HFF-Myc (cell line): ENCODE data around the gene SPATA18.

Experiments used
- DNase-seq: peaks from one replicate; pipeline ENCODE4 v3.0.0-alpha.2; 2011; ENCODE audit warnings: low read depth; ENCODE audit errors: extremely low read depth
- H3K4me3 ChIP-seq: replicated peaks from 2 replicates; pipeline ENCODE4 v1.5.1; 2011; ENCODE audit warnings: low read depth, mild to moderate bottlenecking, control low read depth, low read length
- TF ChIP-seq, protein P1 (sequence below): IDR thresholded peaks from 2 replicates; pipeline ENCODE4 v1.5.1; 2012; ENCODE audit warnings: mild to moderate bottlenecking, low read depth, low read length, control low read depth; ENCODE audit errors: missing control alignments

Gene SPATA18

DNA sequence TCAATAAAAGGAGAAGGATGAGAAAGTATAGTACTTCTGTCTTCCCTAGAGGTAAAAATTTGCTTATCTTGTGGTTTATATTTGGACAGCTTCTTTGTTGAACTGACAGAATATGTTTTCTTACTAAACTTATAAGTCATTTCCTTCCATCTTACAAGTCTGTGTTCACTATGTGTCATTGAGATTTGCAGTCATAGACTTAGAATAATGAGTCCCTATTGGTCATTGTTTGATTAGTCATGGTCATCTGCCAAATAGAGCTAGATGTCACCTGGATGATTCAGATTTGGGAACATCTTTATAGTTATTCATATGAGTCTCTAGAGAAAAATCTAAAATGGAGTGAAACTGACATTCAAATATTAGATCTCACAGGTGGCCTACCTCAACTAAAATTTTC is 51.5 kb downstream of the SPATA18 start:
- DNase-seq: no peak
- TF ChIP-seq, protein P1, sequence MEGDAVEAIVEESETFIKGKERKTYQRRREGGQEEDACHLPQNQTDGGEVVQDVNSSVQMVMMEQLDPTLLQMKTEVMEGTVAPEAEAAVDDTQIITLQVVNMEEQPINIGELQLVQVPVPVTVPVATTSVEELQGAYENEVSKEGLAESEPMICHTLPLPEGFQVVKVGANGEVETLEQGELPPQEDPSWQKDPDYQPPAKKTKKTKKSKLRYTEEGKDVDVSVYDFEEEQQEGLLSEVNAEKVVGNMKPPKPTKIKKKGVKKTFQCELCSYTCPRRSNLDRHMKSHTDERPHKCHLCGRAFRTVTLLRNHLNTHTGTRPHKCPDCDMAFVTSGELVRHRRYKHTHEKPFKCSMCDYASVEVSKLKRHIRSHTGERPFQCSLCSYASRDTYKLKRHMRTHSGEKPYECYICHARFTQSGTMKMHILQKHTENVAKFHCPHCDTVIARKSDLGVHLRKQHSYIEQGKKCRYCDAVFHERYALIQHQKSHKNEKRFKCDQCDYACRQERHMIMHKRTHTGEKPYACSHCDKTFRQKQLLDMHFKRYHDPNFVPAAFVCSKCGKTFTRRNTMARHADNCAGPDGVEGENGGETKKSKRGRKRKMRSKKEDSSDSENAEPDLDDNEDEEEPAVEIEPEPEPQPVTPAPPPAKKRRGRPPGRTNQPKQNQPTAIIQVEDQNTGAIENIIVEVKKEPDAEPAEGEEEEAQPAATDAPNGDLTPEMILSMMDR: no peak
- no peak overlapping the region for H3K4me3 ChIP-seq

DNA sequence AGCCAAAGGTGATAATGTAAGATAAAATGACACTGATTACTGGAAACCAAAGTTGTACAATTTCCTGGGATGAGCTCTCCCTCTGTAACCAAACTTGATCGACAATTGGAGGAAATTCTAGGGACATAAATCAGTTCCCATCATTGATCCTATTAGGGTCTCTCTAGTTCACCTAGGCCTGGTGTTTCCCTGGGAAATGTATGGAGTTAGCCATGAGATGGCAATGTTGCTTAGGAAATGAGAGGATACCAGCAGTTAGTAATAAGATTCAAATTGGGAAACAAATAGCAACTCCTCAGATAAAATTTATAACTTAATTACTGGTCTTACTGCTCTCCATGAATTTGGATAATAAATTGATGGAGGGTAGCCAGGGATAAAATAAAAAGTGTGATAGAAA is 52.2 kb downstream of the SPATA18 start:
- H3K4me3 ChIP-seq: no peak overlapping the region
- TF ChIP-seq, protein P1: peak; percentile 51
- DNase-seq: no peak

DNA sequence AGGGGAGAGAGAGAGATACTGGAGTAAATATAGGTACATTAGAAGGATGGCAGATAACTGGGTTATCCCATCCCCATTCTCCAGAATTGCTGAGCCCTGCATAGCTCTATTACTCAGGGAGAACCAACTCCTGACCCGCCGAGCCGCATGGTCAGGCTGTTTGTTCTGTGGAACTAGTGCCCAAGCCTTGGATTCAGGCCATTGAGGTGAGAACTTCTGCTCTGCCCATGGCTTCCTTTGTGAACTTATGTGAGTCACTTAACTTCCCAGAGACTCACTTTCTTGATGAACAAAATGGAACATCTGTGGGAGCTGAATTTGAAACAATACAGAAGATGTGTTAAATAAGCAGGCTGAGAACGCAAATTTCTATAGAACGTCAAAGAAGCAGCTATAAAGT is 54.2 kb downstream of the SPATA18 start:
- TF ChIP-seq, protein P1: no peak
- H3K4me3 ChIP-seq: no peak overlapping the region
- no peak for DNase-seq

DNA sequence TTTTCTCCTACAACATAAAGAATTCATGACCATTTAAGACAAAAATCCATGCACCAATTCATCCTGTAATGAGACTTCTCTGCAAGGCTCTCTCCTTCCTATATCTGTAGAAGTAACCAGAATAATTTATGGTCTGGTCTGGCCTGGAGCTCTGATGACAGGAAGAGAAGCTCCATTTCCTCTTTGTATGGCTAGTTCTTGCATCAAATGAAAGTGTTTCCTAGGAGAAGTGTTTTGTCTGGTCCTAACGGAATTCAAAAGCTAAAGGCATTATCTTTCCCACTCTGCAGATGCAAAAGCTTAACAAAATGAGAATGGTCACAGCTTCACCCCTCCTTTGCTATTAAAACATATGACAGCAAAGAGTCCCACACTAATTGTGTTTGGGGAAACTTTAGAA is 55.1 kb downstream of the SPATA18 start:
- TF ChIP-seq, protein P1: no peak
- DNase-seq: no peak

DNA sequence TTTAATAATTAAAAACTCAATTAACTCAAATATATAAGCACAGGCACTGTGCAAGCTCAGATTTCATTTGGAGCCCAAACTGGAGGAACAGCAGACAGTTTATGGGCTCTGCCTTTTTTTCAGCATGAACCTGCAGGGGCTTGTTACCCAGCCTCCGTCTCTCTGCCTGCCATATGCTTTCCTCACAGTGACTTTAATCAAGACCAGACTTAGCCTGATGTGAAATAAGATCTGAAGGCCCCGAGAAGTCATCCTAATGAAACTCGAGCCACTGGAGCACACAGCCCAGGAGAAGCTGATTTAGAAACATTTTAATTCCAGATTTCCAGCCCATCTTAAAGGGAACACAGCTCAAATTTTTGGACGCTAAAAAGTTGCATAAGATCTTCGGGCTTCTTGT is 55.6 kb downstream of the SPATA18 start:
- no peak overlapping the region for H3K4me3 ChIP-seq
- TF ChIP-seq, protein P1: no peak
- DNase-seq: peak; percentile 89

More for the DNA sequence above, 55.1 kb downstream of the SPATA18 start:
- no peak overlapping the region for H3K4me3 ChIP-seq

DNA sequence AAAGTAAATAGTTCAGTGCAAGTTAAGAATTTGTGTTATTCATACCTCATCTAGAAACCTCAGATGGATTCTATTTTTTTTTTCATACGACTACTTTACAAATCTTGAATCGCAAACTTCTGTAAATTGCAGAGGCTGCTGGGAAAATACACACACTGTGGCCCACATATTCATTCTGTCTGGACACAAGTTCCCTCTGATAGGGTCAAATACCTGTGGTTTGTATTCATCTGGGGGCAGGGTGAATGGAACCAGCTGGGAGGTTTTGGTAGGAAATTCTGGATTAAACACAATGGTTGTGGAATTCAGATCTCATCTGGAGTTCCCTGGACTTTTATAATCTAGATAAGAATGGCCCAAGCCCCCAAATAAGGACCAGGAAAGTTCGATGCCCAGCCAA is 56.2 kb downstream of the SPATA18 start:
- H3K4me3 ChIP-seq: no peak overlapping the region; the same call in 1 of the 2 replicates
- DNase-seq: no peak
- TF ChIP-seq, protein P1: no peak

DNA sequence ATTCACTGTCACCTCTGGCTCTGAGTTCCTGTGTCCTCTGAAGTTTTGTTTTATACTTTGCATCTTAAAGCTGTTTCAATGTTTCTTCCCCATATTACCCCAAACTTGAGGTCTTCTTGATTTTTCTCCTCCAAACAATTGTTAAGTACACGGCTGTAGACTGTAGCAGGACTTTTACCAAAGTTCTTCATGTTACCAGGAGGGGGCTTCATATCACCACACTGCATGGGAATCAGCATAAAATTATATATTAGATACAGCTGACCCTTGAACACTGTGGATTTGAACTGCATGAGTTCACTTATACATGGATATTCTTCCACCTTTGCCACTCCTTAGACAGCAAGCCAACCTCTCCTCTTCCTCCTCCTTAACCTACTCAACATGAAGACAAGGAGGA is 56.6 kb downstream of the SPATA18 start:
- TF ChIP-seq, protein P1: peak; percentile 8
- DNase-seq: no peak
- no peak overlapping the region for H3K4me3 ChIP-seq
